Raji (cell line): ENCODE data around the gene PLCL2.

Source experiments
- POLR2A ChIP-seq: IDR thresholded peaks from 2 replicates; pipeline ENCODE4 v1.6.1; 2011; ENCODE audit warnings: low read depth, low read length, control low read depth; ENCODE audit not compliant: insufficient read depth

Gene PLCL2

GRCh38 chr3:16961621-16962205 lies 77.0 kb downstream of the PLCL2 start:
- no peak for TF ChIP-seq POLR2A

GRCh38 chr3:16975083-16975482 lies 90.3 kb downstream of the PLCL2 start:
- no peak for TF ChIP-seq POLR2A

- no peak for TF ChIP-seq POLR2A
Measured at GRCh38 chr3:16978234-16978920, 93.6 kb downstream of the PLCL2 start.

- TF ChIP-seq POLR2A: no peak
Measured at GRCh38 chr3:16978921-16979271, 94.1 kb downstream of the PLCL2 start.

GRCh38 chr3:16982460-16982859 lies 97.7 kb downstream of the PLCL2 start:
- TF ChIP-seq POLR2A: no peak

- no peak for TF ChIP-seq POLR2A
Measured at GRCh38 chr3:16985608-16986007, 100.9 kb downstream of the PLCL2 start.

GRCh38 chr3:16987141-16987540 lies 102.4 kb downstream of the PLCL2 start:
- no peak for TF ChIP-seq POLR2A

- no peak for TF ChIP-seq POLR2A
Measured at GRCh38 chr3:16990163-16990562, 105.4 kb downstream of the PLCL2 start.

- no peak for TF ChIP-seq POLR2A
Measured at GRCh38 chr3:16992198-16992597, 107.4 kb downstream of the PLCL2 start.

- no peak for TF ChIP-seq POLR2A
Measured at GRCh38 chr3:16993227-16993626, 108.5 kb downstream of the PLCL2 start.

- TF ChIP-seq POLR2A: no peak
Measured at GRCh38 chr3:16994854-16995525, 110.2 kb downstream of the PLCL2 start.

- TF ChIP-seq POLR2A: no peak
Measured at GRCh38 chr3:16995601-16996000, 110.8 kb downstream of the PLCL2 start.

- TF ChIP-seq POLR2A: no peak
Measured at GRCh38 chr3:16998236-16998923, 113.6 kb downstream of the PLCL2 start.

GRCh38 chr3:16999161-16999560 lies 114.4 kb downstream of the PLCL2 start:
- no peak for TF ChIP-seq POLR2A

GRCh38 chr3:16999871-17000270 lies 115.1 kb downstream of the PLCL2 start:
- TF ChIP-seq POLR2A: no peak

- TF ChIP-seq POLR2A: no peak
Measured at GRCh38 chr3:17003457-17003856, 118.7 kb downstream of the PLCL2 start.
